Measurements from ENCODE around the gene OR5K3. TPM values are rescaled to one million over a fixed set of nuclear protein-coding genes. Genes with fewer than 3 reads are reported as not detected.
A peak's percentile ranks its signal among the peaks of the same experiment; 100 is the strongest.

The OR5K3 gene, protein sequence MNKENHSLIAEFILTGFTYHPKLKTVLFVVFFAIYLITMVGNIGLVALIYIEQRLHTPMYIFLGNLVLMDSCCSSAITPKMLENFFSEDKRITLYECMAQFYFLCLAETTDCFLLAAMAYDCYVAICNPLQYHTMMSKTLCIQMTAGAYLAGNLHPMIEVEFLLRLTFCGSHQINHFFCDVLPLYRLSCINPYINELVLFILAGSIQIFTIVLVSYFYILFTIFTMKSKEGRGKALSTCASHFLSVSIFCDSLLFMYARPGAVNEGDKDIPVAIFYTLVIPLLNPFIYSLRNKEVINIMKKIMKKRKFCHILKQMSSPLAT
- total RNA-seq = not detected

- Mint-ChIP-seq H3K4me1 (peaks cover 4% of the 10 kb centered on the region), H3K36me3 (no peaks in the 10 kb centered on the region), H3K27ac (no peak within 1 kb of the TSS), H3K9me3 (peaks cover 2% of the 10 kb centered on the region), H3K27me3 (peaks cover 39% of the 10 kb centered on the region), H3K4me3 (no peak within 1 kb of the TSS)
- ATAC-seq (ENCODE audit: low read depth) (no peak), DNase-seq (no peak)
- POLR2A ChIA-PET = no interaction called here
Observed at GRCh38 chr3:98390366-98390765, at the start of gene OR5K3. OR5K3 (plus strand) TSS chr3:98390666; CDS start chr3:98390666, 0 bp downstream.

DNA sequence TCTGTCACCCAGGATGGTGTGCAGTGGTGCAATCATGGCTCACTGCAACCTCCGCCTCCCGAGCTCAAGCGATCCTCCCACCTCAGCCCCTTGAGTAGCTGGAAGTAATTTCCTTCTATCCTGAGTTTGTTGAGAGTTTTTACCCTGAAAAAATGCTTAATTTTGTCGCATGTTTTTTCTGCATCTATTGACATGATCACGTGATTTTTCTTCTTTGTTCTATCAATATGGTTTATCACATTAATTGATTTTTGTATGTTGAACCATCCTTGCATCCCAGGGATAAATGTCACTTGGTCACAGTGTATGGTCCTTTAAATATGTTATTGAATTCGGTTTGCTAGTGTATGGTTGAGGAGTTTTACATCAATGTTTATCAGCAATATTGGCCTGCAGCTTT lies 48.7 kb upstream of the OR5K3 start:
- Mint-ChIP-seq H3K4me3 (no peak overlapping the region), H3K36me3 (peaks cover 1% of the 10 kb centered on the region), H3K27ac (no peak overlapping the region), H3K4me1 (peaks cover 10% of the 10 kb centered on the region), H3K9me3 (peaks cover 3% of the 10 kb centered on the region), H3K27me3 (peaks cover 47% of the 10 kb centered on the region)
- ATAC-seq (ENCODE audit: low read depth) = no peak
- no peak for DNase-seq
- POLR2A ChIA-PET = no interaction called here

GRCh38 chr3:98343647-98344507 lies 46.6 kb upstream of the OR5K3 start:
- Mint-ChIP-seq H3K36me3 (peaks cover 1% of the 10 kb centered on the region), H3K4me3 (no peak overlapping the region), H3K27ac (no peak overlapping the region), H3K9me3 (peaks cover 5% of the 10 kb centered on the region), H3K27me3 (peaks cover 47% of the 10 kb centered on the region), H3K4me1 (peaks cover 10% of the 10 kb centered on the region)
- POLR2A ChIA-PET = no interaction called here
- ATAC-seq (ENCODE audit: low read depth) (no peak), DNase-seq (no peak)

DNA sequence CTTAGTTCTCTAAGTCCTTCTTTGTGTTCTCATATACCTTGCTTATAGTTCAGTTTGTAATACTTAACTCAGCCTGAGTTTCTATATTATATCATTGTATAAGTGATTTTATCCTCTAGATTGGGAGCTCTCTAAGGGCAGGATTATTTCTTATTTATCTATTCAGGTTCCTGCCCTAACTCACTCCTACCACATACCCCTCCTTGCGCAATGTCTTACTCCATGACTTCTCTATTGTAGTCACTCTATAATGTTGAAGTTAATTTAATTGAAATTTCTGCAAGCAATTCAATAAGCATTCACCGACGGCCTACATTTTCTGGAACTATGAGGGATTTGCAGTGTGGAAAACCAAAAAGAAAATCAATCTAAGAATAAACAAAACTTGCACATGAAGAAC lies 40.4 kb upstream of the OR5K3 start:
- Mint-ChIP-seq H3K27ac (no peak overlapping the region), H3K36me3 (peaks cover 1% of the 10 kb centered on the region), H3K4me1 (peaks cover 4% of the 10 kb centered on the region), H3K4me3 (no peak overlapping the region), H3K27me3 (peaks cover 61% of the 10 kb centered on the region), H3K9me3 (peaks cover 5% of the 10 kb centered on the region)
- DNase-seq = no peak
- POLR2A ChIA-PET = no interaction called here
- no peak for ATAC-seq (ENCODE audit: low read depth)

DNA sequence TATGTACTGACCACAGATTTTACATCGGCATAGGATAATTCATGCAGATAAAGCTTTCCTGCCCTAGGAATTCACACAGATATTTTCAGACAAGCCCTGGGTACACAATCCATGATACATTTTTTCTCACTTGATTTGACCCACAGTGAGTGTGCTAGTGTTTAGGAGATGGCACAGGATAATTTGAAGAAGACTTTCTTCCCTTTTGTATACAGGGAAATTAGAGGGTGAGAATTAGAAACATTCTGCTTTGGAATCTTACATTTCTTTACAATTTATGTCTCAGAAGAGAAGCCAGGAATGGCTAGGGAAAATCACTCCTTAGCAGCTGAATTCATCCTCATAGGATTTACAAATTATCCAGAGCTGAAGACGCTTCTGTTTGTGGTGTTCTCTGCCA lies 36.9 kb upstream of the OR5K3 start, which contains the start of gene OR5K4:
TSS of gene OR5K4 (plus strand) at position 301 of the 400 bp plus-strand sequence. CDS start at position 301, 0 bp downstream.
- no peak within 1 kb of the TSS for H3K4me3 Mint-ChIP-seq
- no peaks in the 10 kb centered on the region for H3K4me1 Mint-ChIP-seq
- peaks cover 62% of the 10 kb centered on the region for H3K27me3 Mint-ChIP-seq
- POLR2A ChIA-PET = no interaction called here
- no peak within 1 kb of the TSS for H3K27ac Mint-ChIP-seq
- peaks cover 3% of the 10 kb centered on the region for H3K36me3 Mint-ChIP-seq
- ATAC-seq (ENCODE audit: low read depth) (no peak), DNase-seq (no peak)
- peaks cover 8% of the 10 kb centered on the region for H3K9me3 Mint-ChIP-seq

DNA sequence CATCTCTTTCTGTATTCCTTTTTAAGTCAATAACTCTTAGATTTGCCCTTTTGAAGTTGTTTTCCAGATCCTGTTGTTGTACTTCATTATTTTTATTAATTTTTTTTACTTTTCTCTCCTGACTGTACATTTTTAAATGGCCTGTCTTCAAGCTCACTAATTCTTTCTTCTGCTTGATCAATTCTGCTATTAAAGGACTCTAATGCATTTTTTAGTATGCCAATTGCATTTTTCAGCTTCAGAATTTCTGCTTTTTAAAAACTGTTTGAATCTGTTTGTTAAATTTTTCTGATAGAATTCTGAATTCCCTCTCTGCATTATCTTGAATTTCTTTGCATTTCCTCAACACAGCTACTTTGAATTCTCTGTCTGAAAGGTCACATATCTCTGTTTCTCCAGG lies 31.2 kb upstream of the OR5K3 start:
- DNase-seq (no peak), ATAC-seq (ENCODE audit: low read depth) (no peak)
- H3K27ac Mint-ChIP-seq = no peak overlapping the region
- peaks cover 31% of the 10 kb centered on the region for H3K27me3 Mint-ChIP-seq
- H3K4me1 Mint-ChIP-seq = peaks cover 3% of the 10 kb centered on the region
- H3K4me3 Mint-ChIP-seq = no peak overlapping the region
- POLR2A ChIA-PET = no interaction called here
- peaks cover 17% of the 10 kb centered on the region for H3K36me3 Mint-ChIP-seq
- peaks cover 17% of the 10 kb centered on the region for H3K9me3 Mint-ChIP-seq

- Mint-ChIP-seq H3K27me3 (peaks cover 23% of the 10 kb centered on the region), H3K4me3 (no peak overlapping the region), H3K36me3 (peaks cover 17% of the 10 kb centered on the region), H3K27ac (no peak overlapping the region), H3K4me1 (peaks cover 3% of the 10 kb centered on the region), H3K9me3 (peaks cover 18% of the 10 kb centered on the region)
- POLR2A ChIA-PET = interaction anchor here (0.8 kb wide), 1 partner anchor 197 kb away, joined by 3 read pairs; no protein-coding TSS in a partner anchor
- DNase-seq (no peak), ATAC-seq (ENCODE audit: low read depth) (peak; percentile 65)
Observed at GRCh38 chr3:98359993-98360675, 30.3 kb upstream of the OR5K3 start.

GRCh38 chr3:98360681-98361080 lies 29.8 kb upstream of the OR5K3 start:
- Mint-ChIP-seq H3K4me1 (peaks cover 3% of the 10 kb centered on the region), H3K9me3 (peaks cover 20% of the 10 kb centered on the region), H3K36me3 (peaks cover 17% of the 10 kb centered on the region), H3K27ac (no peak overlapping the region), H3K4me3 (no peak overlapping the region), H3K27me3 (peaks cover 22% of the 10 kb centered on the region)
- ATAC-seq (ENCODE audit: low read depth) (no peak), DNase-seq (no peak)
- POLR2A ChIA-PET = interaction anchor here (0.8 kb wide), 1 partner anchor 197 kb away, joined by 3 read pairs; no protein-coding TSS in a partner anchor

- DNase-seq (no peak), ATAC-seq (ENCODE audit: low read depth) (no peak)
- no peak overlapping the region for H3K4me3 Mint-ChIP-seq
- H3K27me3 Mint-ChIP-seq = peaks cover 19% of the 10 kb centered on the region
- H3K36me3 Mint-ChIP-seq = peaks cover 17% of the 10 kb centered on the region
- H3K4me1 Mint-ChIP-seq = peaks cover 3% of the 10 kb centered on the region
- POLR2A ChIA-PET = no interaction called here
- H3K27ac Mint-ChIP-seq = no peak overlapping the region
- peaks cover 23% of the 10 kb centered on the region for H3K9me3 Mint-ChIP-seq
Observed at GRCh38 chr3:98361289-98361688, 29.2 kb upstream of the OR5K3 start.

DNA sequence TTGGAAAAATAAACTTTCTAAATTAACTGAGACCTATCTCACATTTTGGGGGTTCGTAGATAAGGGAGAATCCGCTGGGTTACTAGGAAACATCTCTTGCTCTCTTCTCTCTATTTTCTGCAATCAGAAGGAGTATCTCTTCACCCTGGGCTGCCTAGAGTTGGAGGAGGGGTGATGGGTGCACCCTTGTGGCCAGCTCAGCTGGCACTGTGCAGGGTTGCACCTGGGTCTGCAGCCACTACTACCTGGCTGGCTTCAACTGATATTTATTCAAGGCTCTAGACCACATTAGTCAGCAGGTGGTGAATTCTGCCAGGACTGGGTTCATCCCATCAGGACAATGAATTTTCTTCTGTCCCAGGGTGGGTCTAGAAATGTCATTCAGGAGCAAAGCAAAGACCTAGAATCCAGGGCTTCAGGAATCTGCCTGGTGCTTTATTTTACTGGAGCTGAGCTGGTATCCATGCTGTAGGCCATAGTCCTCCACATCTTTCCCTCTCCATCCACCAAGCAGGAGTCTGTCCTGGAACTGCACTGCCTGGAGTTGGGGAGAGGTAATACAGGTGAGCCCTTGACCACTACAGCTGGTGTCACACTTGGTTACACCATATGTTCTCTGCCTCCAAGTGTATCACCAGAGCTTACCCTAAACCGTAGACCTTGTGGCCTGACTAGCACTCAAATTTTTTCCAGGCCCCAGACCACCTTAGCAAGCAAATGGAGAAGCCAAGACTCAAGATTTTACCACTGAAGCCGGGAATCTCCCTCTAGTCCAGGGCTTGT lies 22.8 kb upstream of the OR5K3 start:
- Mint-ChIP-seq H3K4me3 (no peak overlapping the region), H3K27ac (no peak overlapping the region), H3K36me3 (peaks cover under 1% of the 10 kb centered on the region), H3K9me3 (peaks cover 8% of the 10 kb centered on the region), H3K4me1 (peaks cover 3% of the 10 kb centered on the region), H3K27me3 (peaks cover 18% of the 10 kb centered on the region)
- POLR2A ChIA-PET = no interaction called here
- ATAC-seq (ENCODE audit: low read depth) (no peak), DNase-seq (no peak)

GRCh38 chr3:98371186-98371585 lies 19.3 kb upstream of the OR5K3 start:
- H3K27ac Mint-ChIP-seq = no peak overlapping the region
- POLR2A ChIA-PET = no interaction called here
- DNase-seq (no peak), ATAC-seq (ENCODE audit: low read depth) (no peak)
- peaks cover 3% of the 10 kb centered on the region for H3K4me1 Mint-ChIP-seq
- no peak overlapping the region for H3K4me3 Mint-ChIP-seq
- H3K36me3 Mint-ChIP-seq = no peaks in the 10 kb centered on the region
- peaks cover 2% of the 10 kb centered on the region for H3K9me3 Mint-ChIP-seq
- peaks cover 31% of the 10 kb centered on the region for H3K27me3 Mint-ChIP-seq

DNA sequence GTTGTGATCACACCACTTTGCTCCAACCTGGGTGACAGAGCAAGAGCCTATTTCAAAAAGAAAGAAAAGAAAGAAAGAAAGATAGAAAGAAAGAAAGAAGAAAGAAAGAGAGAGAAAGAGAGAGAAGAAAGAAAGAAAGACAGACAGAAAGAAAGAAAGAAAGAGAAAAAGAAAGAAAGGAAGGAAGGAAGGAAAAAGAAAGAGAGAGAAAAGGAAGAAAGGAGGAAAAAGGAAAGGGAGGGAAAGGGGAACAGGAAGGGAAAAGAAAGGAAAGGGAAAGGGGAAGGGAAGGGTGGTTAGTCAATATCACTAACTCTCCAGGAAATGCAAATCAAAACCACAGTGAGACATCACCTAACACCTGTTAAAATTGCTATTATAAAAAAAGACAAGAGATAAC lies 18.6 kb upstream of the OR5K3 start:
- Mint-ChIP-seq H3K27ac (no peak overlapping the region), H3K4me3 (no peak overlapping the region), H3K36me3 (no peaks in the 10 kb centered on the region), H3K9me3 (peaks cover 2% of the 10 kb centered on the region), H3K27me3 (peaks cover 36% of the 10 kb centered on the region), H3K4me1 (peaks cover 3% of the 10 kb centered on the region)
- POLR2A ChIA-PET = no interaction called here
- DNase-seq (no peak), ATAC-seq (ENCODE audit: low read depth) (no peak)

- peaks cover 34% of the 10 kb centered on the region for H3K27me3 Mint-ChIP-seq
- DNase-seq = no peak
- peaks cover 3% of the 10 kb centered on the region for H3K4me1 Mint-ChIP-seq
- POLR2A ChIA-PET = no interaction called here
- H3K4me3 Mint-ChIP-seq = no peak overlapping the region
- no peak for ATAC-seq (ENCODE audit: low read depth)
- no peaks in the 10 kb centered on the region for H3K36me3 Mint-ChIP-seq
- H3K27ac Mint-ChIP-seq = no peak overlapping the region
- H3K9me3 Mint-ChIP-seq = peaks cover 2% of the 10 kb centered on the region
Observed at GRCh38 chr3:98372445-98372844, 18.0 kb upstream of the OR5K3 start.
